ENCODE measurements around the gene URB1. TPM values are rescaled to one million over a fixed set of nuclear protein-coding genes. Genes with fewer than 3 reads are reported as not detected.

The URB1 gene
- polyA plus RNA-seq, 12 donors: 11.3 to 19.3 (median 13.2) TPM; not detected in 1

DNA sequence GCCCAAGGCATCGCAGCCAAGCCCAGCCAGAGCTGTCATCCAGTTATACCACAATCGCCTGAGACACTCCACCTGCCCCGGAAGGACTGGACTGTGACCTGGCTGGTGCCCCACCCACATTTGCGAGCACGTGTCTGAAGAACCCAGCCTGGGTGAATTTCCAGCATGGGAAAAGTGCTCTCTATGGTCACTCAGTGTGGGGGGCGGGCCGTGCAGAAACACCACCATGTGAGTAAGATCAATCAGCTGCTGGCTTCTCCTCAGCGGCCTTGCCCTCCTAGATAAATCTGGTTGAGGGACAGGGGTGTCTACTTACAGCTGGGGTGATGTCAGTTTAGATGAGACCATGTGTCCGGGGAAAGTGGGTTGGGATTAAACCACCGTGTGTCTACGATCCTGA is 44.8 kb downstream of the URB1 start:
- DNase-seq: no peak

DNA sequence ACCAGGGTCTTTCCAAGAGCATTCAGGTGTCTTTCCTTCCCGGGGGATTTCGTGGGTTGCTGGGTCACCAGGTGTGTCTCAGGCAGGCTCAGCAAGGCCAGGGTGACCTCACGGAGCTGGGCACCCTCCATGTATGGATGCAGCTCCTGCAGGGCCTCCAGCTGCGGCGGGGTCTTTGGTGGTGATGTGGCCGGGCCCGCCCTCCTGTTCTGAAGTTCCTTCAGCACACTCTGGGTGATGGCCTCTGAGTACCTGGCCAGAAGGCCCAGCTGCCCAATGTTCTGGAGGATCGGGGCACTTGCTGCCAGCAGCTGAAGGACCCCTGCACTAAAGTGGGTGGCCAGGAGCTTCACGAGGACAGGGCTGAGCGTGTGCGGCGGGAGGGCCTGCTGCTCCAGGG is 45.5 kb downstream of the URB1 start:
- no peak for DNase-seq

DNA sequence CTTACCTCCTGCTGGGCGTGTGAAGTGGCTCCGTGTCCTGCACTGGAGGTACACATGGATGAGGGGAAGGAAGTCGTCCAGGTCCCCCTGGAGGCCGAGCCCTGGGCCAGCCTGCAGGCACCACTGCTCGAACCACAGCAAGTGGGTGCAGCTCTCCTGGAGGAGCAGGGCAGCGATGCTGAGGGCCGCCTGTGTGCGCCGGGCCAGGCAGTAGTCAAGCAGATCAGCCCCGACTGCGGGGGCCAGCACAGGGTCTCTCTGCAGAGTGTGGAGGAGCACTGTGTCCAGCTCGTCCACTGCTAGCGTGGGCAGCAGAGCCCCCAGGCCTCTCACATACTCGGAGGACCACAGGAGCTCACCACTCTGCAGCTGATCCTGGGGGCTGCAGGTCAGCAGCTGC is 45.9 kb downstream of the URB1 start:
- no peak for DNase-seq

DNA sequence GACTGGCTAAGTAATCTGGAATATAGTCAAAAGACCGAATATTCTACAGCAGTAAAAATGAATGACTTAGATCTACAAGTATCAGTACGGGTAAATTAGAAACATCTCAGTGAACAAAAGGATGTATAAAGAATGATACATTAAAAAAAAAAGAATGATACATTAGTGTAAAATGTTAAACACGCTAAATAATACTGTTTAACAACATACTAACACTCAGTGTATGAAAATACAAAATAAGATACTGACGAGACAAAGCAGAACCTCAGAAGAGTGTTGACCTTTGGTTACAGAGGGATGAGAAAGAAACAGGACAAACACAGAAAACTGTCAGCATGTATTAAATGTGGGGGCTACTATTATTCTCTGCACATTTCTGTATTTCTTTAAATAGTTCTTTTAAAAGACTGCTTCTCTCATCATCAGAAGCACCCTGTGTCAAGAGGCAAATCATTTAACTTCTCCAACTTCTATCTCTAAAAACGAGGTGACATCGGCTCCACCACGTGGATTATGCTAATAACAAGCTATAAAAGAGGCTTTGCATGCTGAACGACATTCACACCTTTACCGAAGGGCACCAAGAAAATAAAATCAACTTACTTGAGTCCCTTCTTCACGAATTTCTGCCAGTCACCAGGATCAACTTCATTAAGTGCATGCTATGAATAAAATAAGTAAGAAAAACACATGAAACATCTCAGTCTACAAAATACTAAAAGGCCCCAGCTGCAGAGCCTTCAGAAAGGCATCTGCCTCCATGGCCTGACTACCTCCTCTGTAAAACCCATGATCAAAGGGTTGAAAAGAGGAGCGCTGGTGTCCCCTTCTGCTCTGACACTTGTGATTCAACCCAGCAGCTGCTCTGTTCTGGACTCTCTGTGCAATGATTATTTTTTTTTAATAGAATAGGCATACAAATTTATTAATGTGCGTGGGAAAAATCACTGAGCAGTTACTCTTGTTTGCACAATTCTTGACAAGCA is 51.7 kb downstream of the URB1 start:
- DNase-seq: no peak

DNA sequence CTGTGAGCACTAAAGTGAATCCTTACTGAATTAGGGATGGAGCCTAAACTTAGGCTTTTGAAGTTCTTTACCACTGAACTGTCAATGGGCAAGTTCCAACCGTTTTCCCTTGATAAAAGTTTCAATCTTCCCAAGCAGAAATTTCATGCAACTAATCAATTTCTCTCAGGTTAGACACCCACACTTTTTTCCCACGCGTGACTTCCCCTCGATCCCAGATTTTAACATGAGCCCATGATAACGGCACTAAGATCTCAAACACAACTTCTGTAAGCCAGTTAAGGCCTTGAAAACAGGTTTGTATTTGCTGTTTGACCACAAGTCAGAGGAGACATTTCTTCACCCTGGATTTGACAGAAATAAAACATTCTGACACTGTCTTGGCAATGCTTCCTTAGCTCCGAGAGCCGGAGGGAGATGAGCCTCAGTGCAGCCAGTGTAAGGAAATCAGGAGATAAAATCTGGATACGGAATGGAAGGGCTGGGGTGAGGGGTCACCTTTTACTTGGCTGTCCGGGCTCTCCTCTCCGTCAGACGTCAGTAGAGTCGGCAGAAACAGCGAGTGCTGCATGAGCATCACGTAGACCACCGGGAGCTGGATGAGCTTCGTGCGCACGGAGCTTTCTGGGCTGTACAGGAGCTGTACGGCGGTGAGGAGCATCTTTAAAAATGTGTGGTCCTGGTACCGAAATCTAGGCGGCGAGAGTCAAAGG is 54.4 kb downstream of the URB1 start:
- DNase-seq: no peak

DNA sequence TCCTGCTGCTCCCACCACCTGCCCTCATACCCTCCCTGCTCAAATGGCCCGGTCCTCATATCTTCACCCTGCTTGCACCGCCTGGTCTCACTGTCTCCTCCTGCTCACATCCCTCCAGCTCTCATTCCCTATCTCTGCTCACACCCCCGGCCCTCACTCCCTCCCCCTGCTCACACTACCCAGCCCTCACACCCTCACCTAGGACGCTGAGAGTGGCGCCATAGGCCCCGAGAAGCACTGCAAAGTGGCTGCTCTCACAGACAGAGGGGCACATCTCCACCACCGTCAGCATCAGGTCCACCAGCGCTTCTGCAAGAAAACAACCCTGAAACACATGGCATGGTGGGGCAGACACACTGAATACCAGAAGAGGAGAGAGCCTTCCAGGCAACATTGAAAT is 55.6 kb downstream of the URB1 start:
- DNase-seq: no peak

DNA sequence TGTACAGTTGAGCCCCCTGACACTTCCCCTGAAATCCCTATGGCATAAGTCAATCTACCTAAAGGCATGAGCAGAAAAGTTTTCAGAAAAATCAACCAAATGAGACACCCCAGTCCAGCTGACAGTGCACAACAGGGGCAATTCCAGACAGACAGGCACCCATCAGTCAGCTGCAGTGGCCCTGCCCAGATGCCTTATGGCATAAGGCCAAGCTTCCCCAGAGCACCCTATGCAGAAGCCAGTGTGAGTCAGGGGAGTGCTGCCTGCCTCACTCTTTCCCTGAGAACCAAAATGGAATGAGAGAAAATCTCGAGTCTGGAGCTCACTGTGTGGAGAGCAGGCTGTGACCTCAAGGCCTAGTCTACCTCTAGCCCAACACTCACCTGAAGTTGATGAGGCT is 56.1 kb downstream of the URB1 start:
- no peak for DNase-seq

DNA sequence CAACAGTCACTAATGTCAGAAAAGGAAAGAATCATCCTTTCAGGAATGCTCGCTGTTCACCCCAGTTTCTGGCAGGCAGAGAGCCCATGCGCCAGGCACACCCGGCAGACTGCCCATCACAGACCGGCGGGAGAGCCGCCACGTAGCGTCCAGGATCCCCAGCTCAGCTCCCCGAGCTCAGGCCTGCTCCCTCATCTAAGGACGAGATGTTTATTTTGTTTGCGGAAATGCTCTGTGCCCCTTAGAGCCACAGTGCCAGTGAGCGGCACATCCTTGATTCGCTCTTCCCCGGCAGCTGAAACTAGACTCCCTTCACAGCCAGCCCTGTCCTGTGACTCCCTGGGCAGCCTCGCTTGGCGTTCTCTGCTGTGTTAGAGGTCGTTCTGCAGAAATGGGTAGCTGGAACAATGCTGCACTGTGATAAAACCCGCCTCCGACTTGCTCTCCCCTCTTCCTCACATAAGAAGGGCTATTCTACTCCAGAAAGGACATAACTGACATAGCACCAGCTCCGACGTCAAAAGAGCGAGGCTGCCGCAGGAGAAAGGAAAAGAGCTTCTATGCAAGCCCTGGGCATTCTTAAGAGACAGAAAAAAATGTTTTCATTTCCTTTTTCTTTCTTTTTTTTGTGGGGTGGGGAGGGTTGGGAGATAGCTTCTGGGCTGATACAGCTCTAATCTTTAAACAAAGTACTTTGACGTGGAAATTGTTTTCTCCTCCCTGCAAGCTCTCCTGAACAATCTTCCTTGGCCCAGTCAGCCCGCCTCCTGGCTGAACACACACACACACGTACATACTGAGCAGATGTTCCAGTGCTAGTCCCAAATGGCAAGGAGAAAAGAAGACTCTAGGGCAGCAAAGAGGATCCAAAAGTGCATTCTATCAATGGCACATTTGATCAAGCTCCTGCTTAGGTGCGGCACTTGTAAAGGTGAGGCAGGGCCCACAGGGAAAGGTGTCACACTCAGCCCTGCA is 56.9 kb downstream of the URB1 start:
- no peak for DNase-seq

DNA sequence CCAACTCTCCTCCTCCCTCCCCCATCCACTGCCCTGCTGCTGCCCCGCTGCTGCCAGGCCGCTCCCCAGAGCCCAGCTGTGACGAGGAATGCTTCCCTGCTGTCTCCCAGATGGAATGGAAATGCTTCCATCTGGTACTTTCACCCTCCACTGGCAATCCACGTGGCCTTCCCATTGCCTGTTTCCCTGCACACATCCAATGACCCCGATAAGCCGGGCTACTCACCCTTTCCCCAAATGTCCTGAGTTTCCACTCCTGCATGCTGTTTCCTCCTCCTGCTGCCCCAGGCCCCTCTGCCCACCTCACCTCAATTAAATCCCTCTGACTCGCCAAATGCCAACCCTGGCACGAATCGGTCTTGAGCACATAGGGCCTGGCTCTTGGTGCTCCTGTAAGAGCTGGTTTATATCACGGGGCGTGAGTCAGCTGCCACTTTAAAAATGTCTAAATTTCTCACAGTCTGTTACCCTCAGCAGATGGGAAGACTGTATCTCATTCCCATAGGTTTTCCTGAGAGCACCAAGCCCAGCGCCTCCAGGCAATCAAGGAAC is 57.8 kb downstream of the URB1 start:
- DNase-seq: no peak

DNA sequence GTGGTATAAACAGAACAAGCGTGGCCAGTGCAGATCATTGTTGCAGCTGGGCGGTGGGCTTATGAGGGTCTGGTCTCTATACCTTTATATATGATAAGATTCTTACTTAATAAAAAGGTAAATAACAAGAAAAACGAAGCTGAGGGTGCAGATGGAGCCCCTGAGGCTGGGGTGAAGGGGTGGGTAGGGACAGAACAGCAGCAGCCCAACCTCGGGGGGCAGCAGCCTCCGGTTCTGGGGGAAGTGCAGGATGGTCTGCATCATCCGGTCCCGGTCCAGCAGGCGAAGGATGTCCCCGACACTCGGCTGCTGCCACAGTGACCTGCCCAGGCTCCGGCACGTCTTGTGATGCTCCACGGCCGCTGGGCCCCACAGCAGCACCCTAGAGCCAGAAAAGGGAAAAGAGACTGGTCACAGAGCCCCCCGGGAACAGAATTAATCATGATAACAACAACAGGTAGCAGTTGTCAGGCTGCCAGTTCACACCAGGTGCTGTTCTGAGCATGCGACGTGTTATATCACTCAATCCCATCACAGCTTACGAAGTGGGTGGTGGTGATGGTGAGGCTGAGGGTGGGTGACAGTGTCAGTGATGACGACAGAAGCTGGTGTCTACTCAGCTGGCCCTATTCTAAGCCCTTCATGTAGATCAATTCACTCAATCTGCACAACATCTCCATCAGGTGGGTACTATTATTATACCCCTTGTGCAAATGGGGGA is 58.7 kb downstream of the URB1 start:
- DNase-seq: no peak

DNA sequence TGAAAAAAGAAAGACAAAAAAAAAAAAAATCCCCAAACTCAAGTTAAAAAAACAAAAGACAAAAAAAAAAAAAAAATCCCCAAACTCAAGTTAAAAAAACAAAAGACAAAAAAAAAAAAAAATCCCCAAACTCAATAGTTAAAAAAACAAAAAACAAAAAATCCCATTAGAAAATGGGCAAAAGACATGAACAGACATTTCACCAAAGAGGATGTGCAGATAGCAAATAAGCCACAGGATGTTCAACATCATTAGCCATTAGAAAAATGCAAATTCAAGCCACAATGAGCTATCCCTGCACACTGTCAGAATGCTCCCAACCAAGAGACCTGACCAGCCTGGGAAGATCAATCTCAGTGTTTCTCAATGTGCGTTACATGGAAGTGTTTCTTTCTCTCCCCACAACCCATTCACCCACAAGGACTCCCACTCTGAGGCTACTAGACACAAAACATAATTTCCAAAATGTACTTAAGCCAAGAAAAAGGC is 60.3 kb downstream of the URB1 start:
- no peak for DNase-seq

DNA sequence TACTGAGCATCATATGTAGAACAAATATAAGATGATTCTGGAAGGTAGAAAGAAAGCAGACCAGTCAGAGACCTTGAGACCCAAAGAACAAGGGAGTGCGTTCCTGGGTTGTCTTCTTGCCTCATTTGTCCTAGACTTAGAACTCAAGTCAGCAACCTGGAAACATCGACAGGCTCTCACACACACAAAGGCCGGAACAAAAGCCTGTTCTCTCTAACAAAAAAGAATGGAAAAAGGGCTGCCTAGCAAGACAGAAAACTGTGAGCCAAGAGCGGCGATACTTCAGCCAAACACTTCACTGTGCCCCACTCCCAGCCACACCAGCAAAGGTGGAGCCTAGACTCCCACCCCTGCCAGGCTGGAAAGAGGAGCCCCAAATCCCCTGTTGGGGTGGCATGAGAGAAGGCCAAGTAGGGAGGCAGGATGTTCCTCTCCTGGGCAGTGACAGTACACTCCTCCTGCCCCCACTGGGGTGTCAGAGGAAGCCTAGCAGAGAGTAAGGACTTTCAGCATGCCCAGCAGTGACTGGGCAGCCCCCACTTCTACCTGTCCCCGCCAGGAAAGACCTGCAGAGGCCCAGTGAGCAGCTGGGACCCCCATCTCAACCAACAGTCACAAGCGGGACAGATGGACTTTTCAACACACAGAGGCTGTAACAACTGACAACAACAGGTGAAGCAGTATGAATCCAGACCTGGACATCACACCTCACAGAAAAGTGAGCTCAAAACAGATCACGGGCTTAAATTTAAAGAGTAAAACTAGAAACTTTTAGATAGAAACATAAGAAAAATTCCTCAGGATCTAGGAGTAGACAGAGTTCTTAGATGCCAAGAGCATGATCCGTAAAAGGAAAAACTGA is 61.1 kb downstream of the URB1 start:
- DNase-seq: no peak

DNA sequence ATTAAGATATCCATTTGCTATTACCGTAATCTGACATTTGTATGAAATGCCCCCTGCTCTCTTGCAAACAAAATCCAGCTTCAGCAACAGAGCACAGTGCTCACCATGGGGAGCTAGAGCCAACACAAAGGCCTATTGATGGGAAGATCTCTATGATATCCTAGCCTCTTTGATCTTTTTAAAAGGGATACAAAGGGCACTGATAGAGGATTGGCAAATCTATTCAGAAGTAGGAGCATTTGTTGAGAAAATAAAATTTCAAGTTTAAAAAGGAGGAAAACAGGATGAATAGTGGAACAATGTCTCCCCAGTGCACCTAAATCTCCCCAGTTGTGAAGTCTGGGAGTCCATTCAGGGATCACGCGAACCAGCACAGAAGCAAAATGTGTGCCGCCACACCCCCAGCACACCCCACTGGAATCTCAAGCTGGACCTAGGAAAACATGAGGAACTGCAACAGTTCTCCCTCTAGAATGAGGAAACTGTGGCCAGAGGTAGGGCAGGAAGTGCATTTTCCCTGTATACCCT is 62.0 kb downstream of the URB1 start:
- no peak for DNase-seq

DNA sequence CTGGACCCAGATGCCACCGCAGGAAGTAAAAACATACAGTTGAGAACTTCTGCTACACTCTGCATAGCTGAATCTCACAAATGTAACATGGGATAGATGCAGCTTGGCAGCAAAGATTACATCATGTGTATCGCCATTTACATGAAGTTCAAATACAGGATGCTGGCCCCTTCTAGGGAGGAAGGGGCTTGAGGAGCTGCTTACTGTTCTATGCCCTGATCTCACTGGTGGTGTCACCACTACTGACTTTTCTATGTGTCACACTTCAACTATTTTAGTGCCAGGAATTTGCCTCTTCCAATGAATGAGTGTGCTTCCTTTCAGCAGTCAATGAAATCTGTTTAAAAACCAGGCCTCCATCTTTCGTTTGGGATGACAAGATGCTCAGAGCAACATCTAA is 63.0 kb downstream of the URB1 start:
- peak; percentile 19 for DNase-seq

DNA sequence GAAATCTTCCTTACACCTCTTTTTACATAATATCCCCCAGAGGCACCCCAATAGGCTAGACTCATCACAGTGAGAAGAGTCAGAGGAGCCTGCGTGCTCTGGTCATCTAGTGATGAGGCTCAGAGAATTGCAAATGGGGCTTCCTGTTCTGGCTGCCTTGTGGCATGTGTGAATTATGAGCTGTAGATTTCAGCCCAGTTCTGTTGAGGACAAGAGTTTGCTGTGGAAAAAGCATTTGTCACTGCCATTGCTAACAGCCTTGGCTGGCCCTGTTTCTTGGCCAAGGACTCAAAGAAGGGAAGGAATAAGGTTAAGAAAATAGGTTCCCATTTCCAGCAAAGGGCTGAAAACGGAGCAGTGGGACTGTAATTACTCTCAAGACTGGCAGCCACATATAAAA is 63.5 kb downstream of the URB1 start:
- DNase-seq: peak; percentile 72

DNA sequence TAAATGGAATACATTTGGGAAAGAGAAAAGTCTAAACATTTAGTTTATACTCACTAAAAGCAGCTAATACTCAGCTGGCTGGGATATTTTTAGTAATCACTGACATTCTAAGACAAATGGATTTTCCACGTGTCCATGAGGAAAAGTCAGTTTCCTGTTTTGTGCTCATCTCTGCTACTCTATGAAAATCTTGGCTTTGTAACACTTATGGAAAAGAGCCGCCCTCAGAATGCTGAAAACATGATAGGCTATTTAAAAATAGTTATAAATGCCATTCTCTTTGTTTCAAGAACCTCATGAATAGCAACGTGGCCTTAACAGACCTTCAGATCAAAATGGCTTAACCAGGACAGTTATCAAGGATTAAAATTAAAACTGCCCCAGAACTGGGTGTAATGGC is 64.2 kb downstream of the URB1 start:
- DNase-seq: peak; percentile 73

DNA sequence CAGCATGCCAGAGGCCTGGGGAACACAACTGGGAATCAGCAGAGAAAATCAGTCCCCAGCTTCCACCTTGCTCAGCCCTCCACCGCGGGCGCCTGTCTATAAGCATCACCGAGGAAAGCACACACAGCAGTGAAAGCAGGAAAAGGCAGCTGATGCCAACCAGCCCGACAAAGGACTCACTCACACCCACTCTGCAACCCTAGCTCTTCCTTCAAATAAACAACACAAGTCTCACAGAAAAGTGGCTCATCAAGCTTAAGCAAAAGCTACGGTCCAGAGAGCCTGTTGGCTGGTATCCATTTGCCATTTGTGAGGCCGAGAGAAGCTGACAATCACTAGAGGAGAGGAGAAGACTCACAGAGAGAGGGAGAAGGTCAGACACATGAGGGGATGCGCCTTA is 67.1 kb downstream of the URB1 start:
- DNase-seq: no peak

DNA sequence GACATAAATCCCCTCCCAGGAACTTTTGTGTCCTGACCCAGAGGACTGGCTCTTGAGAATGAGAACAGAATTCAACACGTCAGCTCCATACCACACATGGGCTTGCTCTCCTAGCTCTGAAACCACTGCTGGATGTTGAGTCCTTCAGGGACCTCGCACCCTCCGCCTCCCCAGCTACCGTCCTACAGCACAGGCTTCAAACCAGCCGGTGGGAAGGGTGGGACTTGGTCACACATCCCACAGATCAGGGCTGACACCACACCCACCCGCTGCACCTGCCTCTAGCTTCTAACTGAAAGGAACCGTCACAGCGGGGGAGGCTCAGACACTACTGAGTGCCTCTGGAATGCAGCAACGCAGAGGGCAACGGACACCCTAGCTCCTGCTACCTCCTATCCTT is 70.1 kb downstream of the URB1 start:
- DNase-seq: no peak

DNA sequence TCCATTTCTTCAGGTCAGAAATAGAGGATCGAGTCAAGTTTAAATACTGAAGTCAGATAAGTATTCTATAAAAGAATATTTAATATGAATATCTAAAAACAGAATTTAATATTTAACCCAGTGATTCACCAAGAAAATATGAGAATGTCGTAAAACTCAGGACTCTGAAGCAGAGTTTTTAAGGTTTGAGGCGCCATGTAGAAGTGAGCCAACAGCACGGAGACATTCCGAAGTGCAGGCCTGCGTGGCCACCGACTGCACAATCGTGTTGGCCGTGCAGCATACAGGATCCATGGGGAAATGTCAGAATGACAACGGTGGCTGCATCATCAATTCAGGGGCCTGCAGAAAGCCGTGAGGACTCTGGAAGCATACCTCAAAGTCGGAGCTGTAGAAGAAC is 70.7 kb downstream of the URB1 start:
- no peak for DNase-seq

Data from muscle of arm (tissue), 12 donors.